Measurements from ENCODE around the gene CORO1A. TPM values are rescaled to one million over a fixed set of nuclear protein-coding genes. Genes with fewer than 3 reads are reported as not detected.

The CORO1A gene
- total RNA-seq, 1 experiment from 2014 or later, result 7.0 TPM

- no peaks in the 10 kb centered on the region for H3K27me3 ChIP-seq (ENCODE audit: insufficient read depth, low read length)
- POLR2A ChIA-PET, result no interaction called here
Measured at GRCh38 chr16:30143347-30143702, 40.1 kb upstream of the CORO1A start.

GRCh38 chr16:30144017-30144416 lies 39.4 kb upstream of the CORO1A start:
- POLR2A ChIA-PET, result no interaction called here
- Histone ChIP-seq H3K27me3 (ENCODE audit: insufficient read depth, low read length) (no peaks in the 10 kb centered on the region), H4K20me1 (ENCODE audit: insufficient read depth) (no peaks in the 10 kb centered on the region), H3K4me2 (ENCODE audit: low read length) (no peak overlapping the region), H3K4me3 (replicated peaks in 1 of 2; ENCODE audit: low read depth in 1 of 2, low read length in 2 of 2) (no peak overlapping the region), H3K9me3 (ENCODE audit: control insufficient read depth in 1 of 2, insufficient read depth in 1 of 2, low read depth in 1 of 2, low read length in 2 of 2) (peaks cover 0 to 3% of the 10 kb centered on the region in 2 experiments; a peak in 1 of 4 replicates), H3K9me2 (ENCODE audit: insufficient read depth) (no peaks in the 10 kb centered on the region), H2AFZ (ENCODE audit: low read depth, low read length, poor library complexity, severe bottlenecking) (no peak overlapping the region), H3K79me2 (ENCODE audit: insufficient read depth, low read length) (no peaks in the 10 kb centered on the region), H3K36me3 (ENCODE audit: control insufficient read depth in 1 of 2, insufficient read depth in 2 of 2, low read length in 2 of 2) (no peaks in the 10 kb centered on the region), H3K9ac (ENCODE audit: low read length) (no peak overlapping the region), H3K4me1 (ENCODE audit: control insufficient read depth in 1 of 2, insufficient read depth in 2 of 2, low read length in 2 of 2) (no peaks in the 10 kb centered on the region), H3K27ac (ENCODE audit: low read depth, low read length) (no peak overlapping the region)
- no TSS peak for BruUV-seq (replicated peaks)
- ATAC-seq (no peak), DNase-seq (ENCODE audit: low read depth, low spot score) (no peak)
- CTCF ChIA-PET, result no interaction called here
- intact Hi-C loops (cut with micrococcal nuclease), result no loop called here
- RAD21 ChIA-PET (ENCODE audit: low non-redundant PET in 1 of 2, low total read pairs in 2 of 2, uncharacterized antibody in 2 of 2, unreplicated experiment in 2 of 2), result no interaction called here
- no peak for TF ChIP-seq ZBTB33 (IDR thresholded peaks at IDR 0.05; ENCODE audit: extremely low read depth, insufficient replicate concordance, low read length)
- no peak for TF ChIP-seq EGR1 (IDR thresholded peaks at IDR 0.05; ENCODE audit: low read depth)
- no peak for TF ChIP-seq RAD21 (IDR thresholded peaks at IDR 0.05; ENCODE audit: low read depth)
- no peak for TF ChIP-seq FOSL1 (IDR thresholded peaks at IDR 0.05; ENCODE audit: low read depth)
- no peak for TF ChIP-seq POLR2A (IDR thresholded peaks at IDR 0.05; ENCODE audit: borderline replicate concordance, extremely low read depth, insufficient read depth, insufficient read length)
- TF ChIP-seq REST (IDR thresholded peaks at IDR 0.05; ENCODE audit: low read depth), result no peak
- TF ChIP-seq POLR2AphosphoS5 (IDR thresholded peaks at IDR 0.05; ENCODE audit: low read depth, low read length), result no peak
- no peak for TF ChIP-seq MAX (IDR thresholded peaks at IDR 0.05)
- TF ChIP-seq SRF (IDR thresholded peaks at IDR 0.05; ENCODE audit: low read depth), result no peak
- no peak for TF ChIP-seq CTCF (IDR thresholded peaks at IDR 0.05 in 2 of 3, conservative IDR thresholded peaks at IDR 0.05 in 1 of 3; ENCODE audit: borderline replicate concordance in 1 of 3, insufficient read depth in 1 of 3, low read depth in 2 of 3, low read length in 2 of 3)
- TF ChIP-seq EZH2 (IDR thresholded peaks at IDR 0.05), result no peak

More at GRCh38 chr16:30143347-30143702, 40.1 kb upstream of the CORO1A start:
- no peaks in the 10 kb centered on the region for H3K4me1 ChIP-seq (ENCODE audit: control insufficient read depth in 1 of 2, insufficient read depth in 2 of 2, low read length in 2 of 2)
- H3K9me2 ChIP-seq (ENCODE audit: insufficient read depth), result no peaks in the 10 kb centered on the region
- H4K20me1 ChIP-seq (ENCODE audit: insufficient read depth), result no peaks in the 10 kb centered on the region
- no peak overlapping the region for H3K9ac ChIP-seq (ENCODE audit: low read length)
- ATAC-seq (peak; percentile 25; the same call in 1 of the 2 replicates), DNase-seq (ENCODE audit: low read depth, low spot score) (no peak)
- H3K4me2 ChIP-seq (ENCODE audit: low read length), result no peak overlapping the region
- H3K27ac ChIP-seq (ENCODE audit: low read depth, low read length), result no peak overlapping the region
- no peaks in the 10 kb centered on the region for H3K36me3 ChIP-seq (ENCODE audit: control insufficient read depth in 1 of 2, insufficient read depth in 2 of 2, low read length in 2 of 2)
- no peak overlapping the region for H3K4me3 ChIP-seq (replicated peaks in 1 of 2; ENCODE audit: low read depth in 1 of 2, low read length in 2 of 2)
- H2AFZ ChIP-seq (ENCODE audit: low read depth, low read length, poor library complexity, severe bottlenecking), result no peak overlapping the region
- ChIA-PET CTCF (interaction anchor here (0.6 to 1.7 kb wide), 13 partner anchors 43 to 551 kb away, joined by 3 to 10 read pairs (median 4); partner anchors contain the start of gene ZNF771), RAD21 (ENCODE audit: low non-redundant PET in 1 of 2, low total read pairs in 2 of 2, uncharacterized antibody in 2 of 2, unreplicated experiment in 2 of 2) (interaction anchor here in 1 of 2 experiments (0.7 to 1.1 kb wide), 2 partner anchors 219 to 266 kb away, joined by 4 read pairs; no protein-coding TSS in a partner anchor)
- intact Hi-C loops (cut with micrococcal nuclease), result no loop called here
- no peak for TF ChIP-seq ELF1 (IDR thresholded peaks at IDR 0.05; ENCODE audit: borderline replicate concordance, low read depth)
- no peak for TF ChIP-seq FOSL1 (IDR thresholded peaks at IDR 0.05; ENCODE audit: low read depth)
- no peak for TF ChIP-seq EGR1 (IDR thresholded peaks at IDR 0.05; ENCODE audit: low read depth)
- no peak for TF ChIP-seq ZNF274 (IDR thresholded peaks at IDR 0.05; ENCODE audit: low read depth, low read length)
- no peak for TF ChIP-seq RAD21 (IDR thresholded peaks at IDR 0.05; ENCODE audit: low read depth)
- no peaks in the 10 kb centered on the region; a peak in 1 of 4 replicates for H3K9me3 ChIP-seq (ENCODE audit: control insufficient read depth in 1 of 2, insufficient read depth in 1 of 2, low read depth in 1 of 2, low read length in 2 of 2)
- no TSS peak for BruUV-seq (replicated peaks)
- H3K79me2 ChIP-seq (ENCODE audit: insufficient read depth, low read length), result no peaks in the 10 kb centered on the region
